ENCODE results near the gene MET. TPM values are rescaled to one million over a fixed set of nuclear protein-coding genes. Genes with fewer than 3 reads are reported as not detected.
"Not testable (repeated sequence)": the region's sequence is repeated elsewhere in the genome, so short reads cannot be mapped to it uniquely, and the experiment has no call there.

Gene MET
- total and polyA plus RNA-seq, 8 donors: 2.0 to 23.5 (median 13.4) TPM

DNA sequence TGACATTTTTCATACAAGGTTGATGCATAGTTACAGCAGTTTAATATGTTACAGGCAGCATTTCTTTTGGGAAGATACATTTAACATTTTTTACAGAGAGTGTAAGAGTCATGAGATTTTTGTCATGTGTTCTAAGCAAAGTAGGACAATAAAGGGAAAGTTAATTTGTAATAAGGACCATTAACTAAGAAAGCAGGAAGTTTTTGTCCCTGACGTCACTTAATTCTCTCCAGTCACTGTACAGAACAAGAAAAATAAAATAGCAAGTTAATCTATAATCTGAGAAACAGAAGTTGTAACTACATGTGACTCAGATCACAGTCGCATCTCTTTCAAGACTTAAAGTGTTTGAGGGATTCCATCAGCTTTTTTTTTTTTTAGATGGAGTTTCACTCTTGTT is 140.9 kb downstream of the MET start:
- peak in 1 of 4 donors; percentile 2 for ATAC-seq
- DNase-seq: no peak
- intact Hi-C loops (cut with DNase I): no loop called here

DNA sequence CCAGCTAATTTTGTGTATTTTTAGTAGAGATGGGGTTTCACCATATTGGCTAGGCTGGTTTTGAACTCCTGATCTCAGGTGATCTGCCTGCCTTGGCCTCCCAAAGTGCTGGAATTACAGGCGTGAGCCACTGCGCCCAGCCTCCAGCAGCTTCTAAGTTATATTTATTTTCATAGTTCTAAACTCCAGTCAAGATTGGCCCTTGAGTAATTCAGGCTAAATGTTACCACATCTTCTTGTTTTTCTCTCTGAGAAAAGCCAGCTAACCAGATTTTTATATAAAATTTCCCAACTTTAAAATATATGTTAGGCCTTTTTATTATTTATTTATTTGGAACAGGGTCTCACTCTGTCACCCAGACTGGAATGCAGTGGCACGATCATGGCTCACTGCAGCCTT is 141.4 kb downstream of the MET start:
- intact Hi-C loops (cut with DNase I); DNase-seq; FAIRE-seq; H3K27me3 ChIP-seq; ATAC-seq; H3K9me3 ChIP-seq; H3K4me3 ChIP-seq; H3K36me3 ChIP-seq: not testable (repeated sequence)
- peak overlapping the region in 2 of 4 donors; percentile 6 to 32 for H3K27ac ChIP-seq
- peaks cover 23 to 27% (median 26%) of the 10 kb centered on the region in 3 donors for H3K4me1 ChIP-seq
- whole genome bisulfite sequencing, 2 donors: 93 to 98% methylated on average over 3 of the region's 3 CpGs

More for the DNA sequence above, 140.9 kb downstream of the MET start:
- TF ChIP-seq, protein P1, sequence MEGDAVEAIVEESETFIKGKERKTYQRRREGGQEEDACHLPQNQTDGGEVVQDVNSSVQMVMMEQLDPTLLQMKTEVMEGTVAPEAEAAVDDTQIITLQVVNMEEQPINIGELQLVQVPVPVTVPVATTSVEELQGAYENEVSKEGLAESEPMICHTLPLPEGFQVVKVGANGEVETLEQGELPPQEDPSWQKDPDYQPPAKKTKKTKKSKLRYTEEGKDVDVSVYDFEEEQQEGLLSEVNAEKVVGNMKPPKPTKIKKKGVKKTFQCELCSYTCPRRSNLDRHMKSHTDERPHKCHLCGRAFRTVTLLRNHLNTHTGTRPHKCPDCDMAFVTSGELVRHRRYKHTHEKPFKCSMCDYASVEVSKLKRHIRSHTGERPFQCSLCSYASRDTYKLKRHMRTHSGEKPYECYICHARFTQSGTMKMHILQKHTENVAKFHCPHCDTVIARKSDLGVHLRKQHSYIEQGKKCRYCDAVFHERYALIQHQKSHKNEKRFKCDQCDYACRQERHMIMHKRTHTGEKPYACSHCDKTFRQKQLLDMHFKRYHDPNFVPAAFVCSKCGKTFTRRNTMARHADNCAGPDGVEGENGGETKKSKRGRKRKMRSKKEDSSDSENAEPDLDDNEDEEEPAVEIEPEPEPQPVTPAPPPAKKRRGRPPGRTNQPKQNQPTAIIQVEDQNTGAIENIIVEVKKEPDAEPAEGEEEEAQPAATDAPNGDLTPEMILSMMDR (IDR thresholded peaks at IDR 0.05): no peak
- Histone ChIP-seq H3K36me3 (no peaks in the 10 kb centered on the region), H3K27me3 (no peaks in the 10 kb centered on the region), H3K4me3 (no peak overlapping the region), H3K4me1 (peaks cover 23 to 27% (median 26%) of the 10 kb centered on the region in 3 donors), H3K27ac (peak overlapping the region in 2 of 4 donors; percentile 24 to 32), H3K9me3 (no peaks in the 10 kb centered on the region)
- 26 to 40% methylated on average over 2 of the region's 2 CpGs for WGBS, 2 donors
- FAIRE-seq: no peak

DNA sequence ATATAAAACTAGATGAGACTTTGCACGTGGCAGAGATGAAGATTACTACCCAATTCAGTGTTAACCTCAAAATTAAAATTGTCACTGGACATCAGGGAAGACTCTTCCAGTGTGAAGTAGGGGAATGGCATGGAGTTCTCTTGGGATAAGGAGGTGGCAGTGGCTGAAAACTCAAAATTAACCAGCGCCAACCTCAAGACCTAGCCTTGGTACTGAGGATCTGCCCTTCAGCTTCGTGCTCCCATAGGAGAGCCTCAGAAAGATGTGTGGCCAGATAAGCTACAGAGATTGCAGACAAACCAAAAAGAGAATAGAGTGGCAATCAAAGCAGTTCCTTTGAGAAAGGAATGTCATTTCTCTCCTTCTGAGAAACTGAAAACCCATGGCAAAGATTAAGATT is 143.0 kb downstream of the MET start:
- 81 to 92% methylated on average over 3 of the region's 3 CpGs for WGBS, 2 donors
- no peak overlapping the region for H3K4me3 ChIP-seq
- FAIRE-seq: no peak
- TF ChIP-seq, protein P1 (IDR thresholded peaks at IDR 0.05): no peak
- no peaks in the 10 kb centered on the region for H3K9me3 ChIP-seq
- H3K27me3 ChIP-seq: no peaks in the 10 kb centered on the region
- H3K36me3 ChIP-seq: no peaks in the 10 kb centered on the region
- peaks cover 16 to 23% (median 17%) of the 10 kb centered on the region in 3 donors for H3K4me1 ChIP-seq
- no peak overlapping the region for H3K27ac ChIP-seq
- intact Hi-C loops (cut with DNase I): no loop called here
- no peak for ATAC-seq
- DNase-seq: no peak

DNA sequence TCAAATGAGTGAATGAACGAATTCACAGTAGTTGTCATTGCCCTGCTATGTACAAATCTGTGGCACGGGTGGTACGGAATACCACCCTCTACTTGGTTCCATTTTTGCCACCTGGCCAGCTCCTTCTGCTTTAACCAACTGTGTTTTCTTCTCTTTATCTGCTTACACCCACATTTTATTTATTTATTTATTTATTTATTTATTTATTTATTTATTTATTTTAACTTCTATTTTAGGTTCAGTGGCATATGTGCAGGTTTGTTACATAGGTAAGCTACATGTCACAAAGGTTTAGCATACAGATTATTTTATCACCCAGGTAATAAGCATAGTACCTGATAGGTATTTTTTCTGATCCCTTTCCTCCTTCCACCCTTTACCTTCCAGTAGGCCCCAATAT is 148.2 kb downstream of the MET start:
- ATAC-seq (no peak), DNase-seq (no peak), FAIRE-seq (no peak)
- Histone ChIP-seq H3K4me1 (no peaks in the 10 kb centered on the region), H3K36me3 (no peaks in the 10 kb centered on the region), H3K27me3 (no peaks in the 10 kb centered on the region), H3K27ac (no peak overlapping the region), H3K9me3 (no peaks in the 10 kb centered on the region), H3K4me3 (no peak overlapping the region)
- WGBS, 2 donors: 84 to 87% methylated on average over 3 of the region's 3 CpGs
- TF ChIP-seq, protein P1 (IDR thresholded peaks at IDR 0.05): no peak
- intact Hi-C loops (cut with DNase I): no loop called here

DNA sequence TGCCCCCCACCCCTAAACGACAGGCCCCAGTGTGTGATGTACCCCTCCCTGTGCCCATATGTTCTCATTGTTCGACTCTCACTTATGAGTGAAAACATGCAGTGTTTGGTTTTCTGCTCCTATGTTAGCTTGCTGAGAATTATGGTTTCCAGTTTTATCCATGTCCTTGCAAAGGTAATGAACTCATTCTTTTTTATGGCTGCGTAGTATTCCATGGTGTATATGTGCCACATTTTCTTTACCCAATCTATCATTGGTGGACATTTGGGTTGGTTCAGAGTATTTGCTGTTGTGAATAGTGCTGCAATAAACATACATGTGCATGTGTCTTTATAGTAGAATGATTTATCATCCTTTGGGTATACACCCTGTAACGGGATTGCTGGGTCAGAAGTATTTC is 149.7 kb downstream of the MET start:
- H3K27me3 ChIP-seq; H3K4me3 ChIP-seq; H3K9me3 ChIP-seq; intact Hi-C loops (cut with DNase I); DNase-seq; H3K27ac ChIP-seq; FAIRE-seq; H3K36me3 ChIP-seq; H3K4me1 ChIP-seq; ATAC-seq: not testable (repeated sequence)
- 87 to 92% methylated on average over 4 of the region's 4 CpGs for WGBS, 2 donors

DNA sequence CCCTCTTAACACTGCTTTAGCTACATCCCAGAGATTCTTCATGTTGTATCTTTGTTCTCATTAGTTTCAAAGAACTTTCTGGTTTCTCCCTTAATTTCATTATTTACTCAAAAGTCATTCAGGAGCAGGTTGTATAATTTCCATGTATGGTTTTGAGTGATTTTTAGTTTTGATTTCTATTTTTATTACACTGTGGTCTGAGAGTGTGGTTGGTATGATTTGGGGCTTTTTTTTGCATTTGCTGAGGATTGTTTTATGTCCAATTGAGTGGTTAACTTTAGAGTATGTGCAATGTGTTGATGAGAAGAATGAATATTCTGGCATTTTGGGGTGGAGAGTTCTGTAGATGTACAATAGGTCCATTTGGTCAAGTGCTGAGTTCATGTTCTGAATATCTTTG is 152.5 kb downstream of the MET start:
- ATAC-seq: no peak

More for the DNA sequence above, 152.5 kb downstream of the MET start:
- Histone ChIP-seq H3K4me3 (no peak overlapping the region), H3K36me3 (no peaks in the 10 kb centered on the region), H3K9me3 (no peaks in the 10 kb centered on the region), H3K27me3 (no peaks in the 10 kb centered on the region), H3K27ac (no peak overlapping the region), H3K4me1 (no peaks in the 10 kb centered on the region)
- TF ChIP-seq, protein P1 (IDR thresholded peaks at IDR 0.05): no peak
- intact Hi-C loops (cut with DNase I): no loop called here
- FAIRE-seq (no peak), DNase-seq (no peak)
